Bronchial epithelial cell (primary cell): Measurements from ENCODE around the gene FAM13B. TPM values are rescaled to one million over a fixed set of nuclear protein-coding genes. Genes with fewer than 3 reads are reported as not detected.

ENCODE experiments used
- DNase-seq: peaks from one replicate; pipeline ENCODE4 v3.0.0-alpha.2; 2010; ENCODE audit warnings: low read depth
- FAIRE-seq: peaks from 2 replicates; lab custom pipeline; 2011; peaks lifted over from hg19 to GRCh38; lab: Jason Lieb, UNC
- H3K27me3 ChIP-seq: 2 replicates; pipeline ENCODE4 v1.5.1; 2011; ENCODE audit warnings: low read length; ENCODE audit not compliant: control insufficient read depth, insufficient read depth
- H3K36me3 ChIP-seq: 2 replicates; pipeline ENCODE4 v1.5.1; 2011; ENCODE audit warnings: low read length; ENCODE audit not compliant: control insufficient read depth, insufficient read depth
- H3K4me3 ChIP-seq: 2 replicates; pipeline ENCODE4 v1.5.1; 2011; ENCODE audit warnings: mild to moderate bottlenecking, low read depth, low read length, control low read depth
- CTCF ChIP-seq: IDR thresholded peaks from 2 replicates; pipeline ENCODE4 v1.5.1; 2011; ENCODE audit warnings: mild to moderate bottlenecking, moderate library complexity, low read length, control low read depth, inconsistent platforms; ENCODE audit not compliant: insufficient read depth, severe bottlenecking
- total RNA-seq: library from RNA; depleted of rRNA; stranded (reverse); fragments of >200 nt; gene quantifications from 2 replicates; pipeline ENCODE4 v1.2.1, GENCODE V29; 2014

The FAM13B gene
- total RNA-seq, 1 donor from 2014 or later: 10.5 TPM

- FAIRE-seq (no peak), DNase-seq (no peak)
- H3K27me3 ChIP-seq: no peaks in the 10 kb centered on the region
- H3K36me3 ChIP-seq: peaks cover 12% of the 10 kb centered on the region
- no peak overlapping the region for H3K4me3 ChIP-seq
- no peak for TF ChIP-seq CTCF
Observed at GRCh38 chr5:137938751-137939143, 94.1 kb downstream of the FAM13B start.

- TF ChIP-seq CTCF: no peak
- peaks cover 12% of the 10 kb centered on the region for H3K36me3 ChIP-seq
- FAIRE-seq (no peak), DNase-seq (no peak)
- H3K27me3 ChIP-seq: no peaks in the 10 kb centered on the region
- no peak overlapping the region for H3K4me3 ChIP-seq
Observed at GRCh38 chr5:137937994-137938750, 94.7 kb downstream of the FAM13B start.

- DNase-seq: no peak
- Histone ChIP-seq H3K4me3 (no peak overlapping the region), H3K27me3 (no peaks in the 10 kb centered on the region), H3K36me3 (peaks cover 8% of the 10 kb centered on the region)
- no peak for FAIRE-seq
- no peak for TF ChIP-seq CTCF
Observed at GRCh38 chr5:137935694-137936093, 97.2 kb downstream of the FAM13B start.

GRCh38 chr5:137935190-137935589 is 97.7 kb downstream of the FAM13B start:
- no peak overlapping the region for H3K4me3 ChIP-seq
- FAIRE-seq: no peak
- no peak for TF ChIP-seq CTCF

GRCh38 chr5:137933491-137933911 is 99.4 kb downstream of the FAM13B start:
- FAIRE-seq (no peak), DNase-seq (no peak)
- no peaks in the 10 kb centered on the region for H3K36me3 ChIP-seq
- no peaks in the 10 kb centered on the region for H3K27me3 ChIP-seq
- H3K4me3 ChIP-seq: no peak overlapping the region
- no peak for TF ChIP-seq CTCF

More at GRCh38 chr5:137935190-137935589, 97.7 kb downstream of the FAM13B start:
- Histone ChIP-seq H3K27me3 (no peaks in the 10 kb centered on the region), H3K36me3 (peaks cover 8% of the 10 kb centered on the region)
- DNase-seq: no peak
